MM.1S (cell line): ENCODE results near the gene AGAP1.

Experiments
- EZH2 ChIP-seq: fragments of 300-600 bp; sonication (generic); optimal IDR thresholded peaks from 2 replicates; pipeline ENCODE3; 2017; ENCODE audit warnings: low read depth, mild to moderate bottlenecking, antibody characterized with exemption, low read length, mixed read lengths
- EZH2phosphoT487 ChIP-seq: fragments of 300-600 bp; sonication (generic); IDR thresholded peaks from 2 replicates; pipeline ENCODE4 v1.6.1; 2018; ENCODE audit warnings: antibody characterized with exemption, low read length
- TF ChIP-seq, protein P1 (sequence below): fragments of 300-600 bp; sonication (generic); IDR thresholded peaks from 2 replicates; pipeline ENCODE4 v1.5.1; 2016; ENCODE audit warnings: antibody characterized with exemption, low read length, mixed read lengths

DNA sequence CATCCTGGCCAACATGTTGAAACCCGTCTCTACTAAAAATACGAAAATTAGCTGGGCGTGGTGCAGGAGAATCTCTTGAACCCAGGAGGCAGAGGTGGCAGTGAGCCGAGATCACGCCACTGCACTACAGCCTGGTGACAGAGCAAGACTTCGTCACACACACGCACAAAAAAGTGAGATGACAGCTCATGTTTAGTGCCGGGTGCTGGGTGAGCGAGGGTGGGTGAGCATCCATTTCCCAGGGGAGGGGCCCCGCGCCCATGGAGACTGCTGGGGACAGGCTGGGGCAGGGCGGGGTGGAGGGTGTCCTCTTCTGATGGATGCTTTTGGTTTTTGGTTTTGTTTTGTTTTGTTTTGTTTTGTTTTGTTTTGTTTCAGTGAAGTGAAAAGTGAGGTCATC is 467.9 kb downstream of the AGAP1 start:
- TF ChIP-seq, protein P1, sequence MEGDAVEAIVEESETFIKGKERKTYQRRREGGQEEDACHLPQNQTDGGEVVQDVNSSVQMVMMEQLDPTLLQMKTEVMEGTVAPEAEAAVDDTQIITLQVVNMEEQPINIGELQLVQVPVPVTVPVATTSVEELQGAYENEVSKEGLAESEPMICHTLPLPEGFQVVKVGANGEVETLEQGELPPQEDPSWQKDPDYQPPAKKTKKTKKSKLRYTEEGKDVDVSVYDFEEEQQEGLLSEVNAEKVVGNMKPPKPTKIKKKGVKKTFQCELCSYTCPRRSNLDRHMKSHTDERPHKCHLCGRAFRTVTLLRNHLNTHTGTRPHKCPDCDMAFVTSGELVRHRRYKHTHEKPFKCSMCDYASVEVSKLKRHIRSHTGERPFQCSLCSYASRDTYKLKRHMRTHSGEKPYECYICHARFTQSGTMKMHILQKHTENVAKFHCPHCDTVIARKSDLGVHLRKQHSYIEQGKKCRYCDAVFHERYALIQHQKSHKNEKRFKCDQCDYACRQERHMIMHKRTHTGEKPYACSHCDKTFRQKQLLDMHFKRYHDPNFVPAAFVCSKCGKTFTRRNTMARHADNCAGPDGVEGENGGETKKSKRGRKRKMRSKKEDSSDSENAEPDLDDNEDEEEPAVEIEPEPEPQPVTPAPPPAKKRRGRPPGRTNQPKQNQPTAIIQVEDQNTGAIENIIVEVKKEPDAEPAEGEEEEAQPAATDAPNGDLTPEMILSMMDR = no peak
- no peak for TF ChIP-seq EZH2
- TF ChIP-seq EZH2phosphoT487 = no peak
